HG03196 (cell line): Measurements from ENCODE around the gene PIGQ.

Experiments used
- ATAC-seq: cut with Tn5 transposase; IDR thresholded peaks from one replicate; pipeline ENCODE4 v1.9.1; 2021; ENCODE audit not compliant: unreplicated experiment

PIGQ gene

DNA sequence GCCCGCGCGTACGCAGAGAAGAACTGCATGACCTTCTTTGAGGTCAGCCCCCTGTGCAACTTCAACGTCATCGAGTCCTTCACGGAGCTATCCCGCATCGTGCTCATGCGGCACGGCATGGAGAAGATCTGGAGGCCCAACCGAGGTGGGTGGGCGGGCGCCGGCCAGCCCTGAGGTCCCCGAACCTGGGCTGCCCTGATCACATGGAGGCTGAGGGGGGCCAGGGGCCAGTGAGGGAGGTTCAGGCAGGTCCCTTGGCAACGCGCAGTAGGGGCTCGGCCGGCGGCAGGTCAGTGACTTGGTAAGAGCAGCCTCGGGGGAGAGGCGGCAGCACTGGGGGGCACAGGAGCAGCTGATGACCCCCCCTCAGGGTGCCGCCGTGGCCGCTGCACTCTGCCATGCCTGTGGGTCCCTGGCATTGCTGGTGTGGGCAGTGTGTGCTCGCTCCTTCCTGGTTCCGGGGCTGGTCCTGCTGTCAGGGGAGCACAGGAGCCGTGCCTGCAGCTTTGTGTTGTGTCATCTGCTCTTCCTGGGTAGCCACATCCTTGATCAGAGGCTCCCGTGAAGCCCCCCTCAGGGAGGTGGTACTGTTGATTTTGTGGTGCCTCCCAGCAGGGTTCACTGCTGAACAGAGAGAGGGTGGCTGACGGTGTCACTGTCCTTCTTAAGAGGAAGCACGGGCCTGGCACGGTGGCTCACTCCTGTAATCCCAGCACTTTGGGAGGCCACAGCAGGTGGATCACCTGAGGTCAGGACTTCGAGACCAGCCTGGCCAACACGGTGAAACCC is 56.4 kb downstream of the PIGQ start:
- ATAC-seq, result no peak

DNA sequence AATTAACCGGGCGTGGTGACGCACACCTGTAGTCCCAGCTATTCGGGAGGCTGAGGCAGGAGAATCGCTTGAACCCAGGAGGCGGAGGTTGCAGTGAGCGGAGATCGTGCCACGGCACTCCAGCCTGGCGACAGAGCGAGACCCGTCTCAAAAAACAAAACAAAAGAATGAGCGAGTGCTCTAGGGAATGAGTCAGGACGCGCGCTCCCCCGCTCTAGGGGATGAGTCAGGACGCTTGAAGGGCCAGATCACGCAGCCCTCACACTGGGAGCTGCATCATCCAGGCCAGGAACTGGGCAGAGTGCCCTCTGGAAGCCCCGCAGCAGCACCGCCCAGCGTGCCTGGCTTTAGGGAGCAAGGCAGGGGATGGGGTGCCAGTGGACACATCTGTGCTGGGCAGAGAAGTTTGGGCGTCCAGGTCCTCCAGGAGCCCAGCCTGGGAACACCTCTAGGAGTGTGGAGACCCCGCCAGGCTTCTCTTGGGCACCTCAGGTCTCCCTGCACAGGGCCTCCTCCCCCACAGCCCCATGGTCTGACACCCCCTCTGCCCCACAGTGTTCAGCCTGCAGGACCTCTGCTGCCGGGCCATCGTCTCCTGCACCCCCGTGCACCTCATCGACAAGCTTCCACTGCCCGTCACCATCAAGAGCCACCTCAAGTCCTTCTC is 57.2 kb downstream of the PIGQ start:
- ATAC-seq, result no peak

DNA sequence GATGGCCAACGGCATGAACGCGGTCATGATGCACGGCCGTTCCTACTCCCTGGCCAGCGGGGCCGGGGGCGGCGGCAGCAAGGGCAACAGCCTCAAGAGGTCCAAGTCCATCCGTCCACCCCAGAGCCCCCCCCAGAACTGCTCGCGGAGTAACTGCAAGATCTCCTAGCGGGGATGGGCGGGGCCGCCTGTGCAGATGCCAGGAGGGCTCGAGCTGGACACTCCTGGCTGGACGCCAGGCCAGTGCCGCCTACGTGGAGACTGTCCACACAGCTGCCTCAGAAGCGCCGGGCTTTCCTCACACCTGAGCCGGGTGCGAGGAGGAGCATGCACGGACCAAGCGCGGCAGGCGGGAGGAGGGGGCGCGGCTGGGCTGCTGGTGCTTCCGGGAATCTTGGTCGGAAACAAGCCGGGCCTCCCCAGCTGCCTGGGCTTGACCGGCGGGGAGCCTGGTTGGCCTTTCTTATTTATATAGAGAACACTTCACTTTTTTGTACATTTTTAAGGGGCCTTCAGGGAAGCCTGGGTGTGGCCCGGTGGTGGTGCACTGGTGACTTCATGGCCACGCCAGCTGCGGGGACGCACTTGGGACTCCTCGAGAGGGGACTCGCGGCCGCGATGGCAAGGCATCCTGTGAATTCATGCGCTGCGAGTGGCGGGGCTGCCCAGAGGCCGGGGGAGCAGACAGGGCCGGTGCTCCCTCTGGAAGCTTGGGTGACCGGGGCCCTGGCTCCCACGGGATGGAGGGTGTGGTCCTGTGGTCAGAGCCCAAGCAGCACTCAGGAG is 57.9 kb downstream of the PIGQ start:
- no peak for ATAC-seq

DNA sequence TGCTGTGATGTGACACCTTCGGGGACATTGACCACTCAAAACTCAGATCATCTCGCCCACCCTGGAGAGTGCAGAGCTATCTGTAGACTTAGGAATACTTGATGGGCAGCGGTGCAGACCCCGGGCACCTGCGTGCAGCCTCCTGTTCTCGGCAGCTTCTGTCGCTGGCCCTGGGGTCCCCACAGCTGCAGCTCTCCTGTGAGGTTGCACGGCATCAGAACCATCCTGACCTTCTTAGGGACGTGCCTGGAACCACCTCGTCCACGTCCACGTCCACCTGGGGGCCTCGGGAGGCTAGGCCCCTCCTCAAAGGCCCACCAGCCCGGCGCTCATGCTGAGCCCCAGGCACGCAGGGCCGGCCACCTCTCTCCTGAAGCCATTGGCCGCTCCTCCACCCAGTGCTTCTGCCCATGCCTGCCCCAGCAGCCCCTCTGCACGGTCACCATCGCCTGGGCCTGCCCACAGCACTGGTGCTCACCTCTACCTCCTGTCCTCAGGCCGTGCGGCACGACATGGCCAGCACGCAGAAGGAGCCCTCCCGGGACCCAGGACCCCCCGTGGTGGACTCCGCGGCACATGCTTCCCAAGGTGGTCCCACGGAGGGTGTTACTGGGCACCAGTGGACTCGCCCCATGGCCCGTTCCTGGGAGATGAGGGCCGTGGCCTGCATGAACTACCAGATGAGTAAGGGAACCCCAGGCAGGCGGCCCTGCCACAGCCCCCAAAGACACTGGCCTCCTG is 58.7 kb downstream of the PIGQ start:
- ATAC-seq, result no peak

DNA sequence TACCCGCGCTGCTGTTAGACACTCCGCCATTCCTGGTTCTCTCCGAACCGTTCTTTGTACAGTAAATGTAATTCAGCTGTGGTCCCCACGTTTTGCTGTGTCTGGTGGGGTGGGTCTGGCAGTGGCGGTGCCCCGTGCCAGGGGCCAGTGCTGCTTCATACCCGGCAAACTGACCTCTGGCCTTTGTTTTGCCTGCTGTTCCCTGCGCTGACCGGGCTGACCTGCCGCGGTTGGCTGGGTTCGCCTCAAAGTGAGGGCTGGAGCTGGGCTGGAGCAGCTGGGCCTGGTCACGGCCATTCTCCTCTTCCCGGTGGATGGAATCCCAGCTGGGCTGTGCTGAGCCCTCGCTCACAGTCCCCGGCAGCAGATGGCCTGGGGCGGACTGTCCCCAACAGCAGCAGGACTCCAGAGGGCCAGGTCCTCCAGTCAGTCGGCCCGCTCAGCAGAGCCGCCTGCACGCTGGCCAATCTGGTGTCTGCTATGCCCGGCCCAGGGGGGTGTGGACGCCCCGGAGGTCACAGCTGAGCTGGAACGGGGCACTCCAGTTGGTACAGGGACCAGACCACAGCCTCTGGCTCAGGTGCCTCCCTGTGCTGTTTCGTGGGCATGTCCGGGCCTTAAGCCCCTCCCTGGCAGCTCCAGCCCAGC is 59.5 kb downstream of the PIGQ start:
- no peak for ATAC-seq

DNA sequence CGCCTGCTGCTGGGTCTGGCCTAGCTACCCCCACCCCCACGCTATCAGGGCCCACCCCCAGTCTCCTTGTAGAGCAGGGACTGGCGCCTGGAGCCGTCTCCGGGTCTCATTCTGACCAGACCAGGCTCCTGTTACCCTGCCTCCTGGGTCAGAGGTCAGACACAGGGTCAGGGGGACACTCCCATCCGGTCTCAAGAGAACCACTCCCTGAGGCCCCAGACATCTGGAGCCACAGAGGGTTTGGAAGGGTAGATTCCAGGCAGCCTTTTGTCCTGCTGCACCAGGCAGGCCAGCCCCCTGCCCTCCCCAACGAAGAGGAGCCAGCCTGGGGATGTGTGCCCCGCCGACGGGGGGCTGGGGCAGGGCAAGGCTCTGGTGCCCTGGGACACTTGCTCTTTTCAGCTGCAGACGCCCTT is 60.1 kb downstream of the PIGQ start:
- no peak for ATAC-seq

DNA sequence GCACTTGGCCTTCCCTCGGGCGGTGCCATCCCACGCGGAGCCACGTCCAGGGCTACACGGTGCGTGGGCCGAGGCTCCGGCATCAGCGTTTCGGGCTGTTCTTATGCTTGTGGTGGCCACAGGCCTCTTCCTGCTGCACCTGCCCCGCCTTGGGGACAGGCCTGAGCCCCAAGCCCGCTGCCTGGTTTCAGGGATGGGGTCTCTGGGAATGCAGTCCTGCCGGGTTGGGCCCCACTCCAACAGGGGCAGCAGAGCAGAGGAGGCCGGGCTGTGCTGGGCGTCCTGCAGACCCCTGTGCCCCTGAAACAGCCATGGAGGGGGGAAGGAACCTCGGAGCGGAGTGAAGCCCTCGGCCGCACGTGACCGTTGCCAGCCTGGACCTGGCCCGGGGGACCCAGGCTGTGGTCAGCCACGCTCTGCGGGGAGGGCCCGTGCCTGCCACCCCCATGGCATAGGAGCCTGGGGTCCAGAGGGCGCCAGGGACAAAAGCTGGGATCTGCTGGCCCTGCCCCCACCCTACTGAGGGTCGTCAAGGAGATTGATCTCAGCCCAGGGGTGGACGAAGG is 60.6 kb downstream of the PIGQ start:
- no peak for ATAC-seq

DNA sequence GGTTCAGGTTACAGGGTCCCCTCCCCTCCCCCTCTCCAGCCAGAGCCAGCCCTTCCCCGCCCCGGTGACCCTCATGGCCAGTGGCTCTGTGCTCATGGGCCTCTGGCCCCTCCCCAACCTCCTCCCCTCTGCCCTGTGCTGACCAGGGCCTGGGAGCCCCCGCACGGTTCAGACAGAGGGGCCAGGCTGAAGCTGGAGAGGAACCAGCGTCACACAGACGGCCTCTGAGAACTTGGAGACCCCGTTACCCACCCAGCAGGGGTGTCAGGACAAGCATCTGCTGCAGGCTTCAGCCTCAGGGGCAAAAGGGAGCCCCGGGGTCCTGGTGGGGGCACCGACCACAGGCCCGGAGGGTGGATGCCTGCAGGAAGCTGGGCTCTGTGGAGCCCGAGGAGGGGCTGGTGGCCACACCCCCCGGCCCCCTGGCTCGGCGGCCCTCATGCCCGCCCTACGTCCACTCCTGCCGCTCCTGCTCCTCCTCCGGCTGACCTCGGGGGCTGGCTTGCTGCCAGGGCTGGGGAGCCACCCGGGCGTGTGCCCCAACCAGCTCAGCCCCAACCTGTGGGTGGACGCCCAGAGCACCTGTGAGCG is 61.1 kb downstream of the PIGQ start, which contains the start of gene WFIKKN1:
TSS of gene WFIKKN1 (plus strand) at position 171 of the 591 bp plus-strand sequence. CDS start at position 440, 269 bp downstream.
- ATAC-seq, result no peak

DNA sequence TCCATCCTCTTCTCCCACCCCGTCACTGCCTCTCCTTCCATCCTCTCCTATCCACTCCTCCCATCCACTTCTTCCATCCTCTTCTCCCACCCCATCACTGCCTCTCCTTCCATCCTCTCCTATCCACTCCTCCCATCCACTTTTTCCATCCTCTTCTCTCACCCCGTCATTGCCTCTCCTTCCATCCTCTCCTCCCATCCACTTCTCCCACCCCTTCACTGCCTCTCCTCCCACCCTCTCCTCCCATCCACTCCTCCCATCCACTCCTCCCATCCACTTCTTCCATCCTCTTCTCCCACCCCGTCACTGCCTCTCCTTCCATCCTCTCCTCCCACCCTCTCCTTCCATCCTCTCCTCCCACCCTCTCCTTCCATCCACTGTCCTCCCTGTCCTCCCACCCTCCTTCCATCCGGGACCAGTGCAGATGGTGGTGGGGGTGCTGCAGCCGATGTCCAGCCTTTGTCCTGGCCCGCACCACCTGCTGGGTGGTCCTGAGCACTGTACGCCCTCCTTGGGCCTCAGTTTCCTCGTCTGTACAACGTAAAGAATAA is 62.1 kb downstream of the PIGQ start:
- no peak for ATAC-seq

DNA sequence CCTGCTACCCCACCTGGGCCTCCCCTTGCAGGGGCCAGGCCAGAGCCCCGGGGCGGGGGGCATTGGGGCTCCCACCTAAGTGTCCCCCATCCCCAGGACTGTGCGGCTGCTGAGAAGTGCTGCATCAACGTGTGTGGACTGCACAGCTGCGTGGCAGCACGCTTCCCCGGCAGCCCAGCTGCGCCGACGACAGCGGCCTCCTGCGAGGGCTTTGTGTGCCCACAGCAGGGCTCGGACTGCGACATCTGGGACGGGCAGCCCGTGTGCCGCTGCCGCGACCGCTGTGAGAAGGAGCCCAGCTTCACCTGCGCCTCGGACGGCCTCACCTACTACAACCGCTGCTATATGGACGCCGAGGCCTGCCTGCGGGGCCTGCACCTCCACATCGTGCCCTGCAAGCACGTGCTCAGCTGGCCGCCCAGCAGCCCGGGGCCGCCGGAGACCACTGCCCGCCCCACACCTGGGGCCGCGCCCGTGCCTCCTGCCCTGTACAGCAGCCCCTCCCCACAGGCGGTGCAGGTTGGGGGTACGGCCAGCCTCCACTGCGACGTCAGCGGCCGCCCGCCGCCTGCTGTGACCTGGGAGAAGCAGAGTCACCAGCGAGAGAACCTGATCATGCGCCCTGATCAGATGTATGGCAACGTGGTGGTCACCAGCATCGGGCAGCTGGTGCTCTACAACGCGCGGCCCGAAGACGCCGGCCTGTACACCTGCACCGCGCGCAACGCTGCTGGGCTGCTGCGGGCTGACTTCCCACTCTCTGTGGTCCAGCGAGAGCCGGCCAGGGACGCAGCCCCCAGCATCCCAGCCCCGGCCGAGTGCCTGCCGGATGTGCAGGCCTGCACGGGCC is 62.9 kb downstream of the PIGQ start:
- no peak for ATAC-seq

DNA sequence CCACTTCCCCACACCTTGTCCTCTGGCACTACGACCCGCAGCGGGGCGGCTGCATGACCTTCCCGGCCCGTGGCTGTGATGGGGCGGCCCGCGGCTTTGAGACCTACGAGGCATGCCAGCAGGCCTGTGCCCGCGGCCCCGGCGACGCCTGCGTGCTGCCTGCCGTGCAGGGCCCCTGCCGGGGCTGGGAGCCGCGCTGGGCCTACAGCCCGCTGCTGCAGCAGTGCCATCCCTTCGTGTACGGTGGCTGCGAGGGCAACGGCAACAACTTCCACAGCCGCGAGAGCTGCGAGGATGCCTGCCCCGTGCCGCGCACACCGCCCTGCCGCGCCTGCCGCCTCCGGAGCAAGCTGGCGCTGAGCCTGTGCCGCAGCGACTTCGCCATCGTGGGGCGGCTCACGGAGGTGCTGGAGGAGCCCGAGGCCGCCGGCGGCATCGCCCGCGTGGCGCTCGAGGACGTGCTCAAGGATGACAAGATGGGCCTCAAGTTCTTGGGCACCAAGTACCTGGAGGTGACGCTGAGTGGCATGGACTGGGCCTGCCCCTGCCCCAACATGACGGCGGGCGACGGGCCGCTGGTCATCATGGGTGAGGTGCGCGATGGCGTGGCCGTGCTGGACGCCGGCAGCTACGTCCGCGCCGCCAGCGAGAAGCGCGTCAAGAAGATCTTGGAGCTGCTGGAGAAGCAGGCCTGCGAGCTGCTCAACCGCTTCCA is 63.7 kb downstream of the PIGQ start:
- ATAC-seq, result no peak
